HepG2 (cell line): Measurements from ENCODE around the gene SNAPC4. TPM values are rescaled to one million over a fixed set of nuclear protein-coding genes. Genes with fewer than 3 reads are reported as not detected.

Source experiments
- ATAC-seq: fragments of 200-7000 bp; cut with Tn5 transposase; 3 replicates; pipeline ENCODE4 v1.9.1; 2020; ENCODE audit warnings: mild to moderate bottlenecking, moderate library complexity
- BruUV-seq: library from RNA; stranded (reverse); fragments of 400-500 nt; replicated peaks from 2 replicates; lab custom pipeline; 2021; lab: Mats Ljungman, UMichigan
- CTCF ChIA-PET: fragments of 300-600 bp; formaldehyde crosslinking; extraction: SDS; loops from one replicate; lab custom pipeline; 2021; ENCODE audit warnings: low total read pairs, inconsistent platforms, low intra/inter-chr PET ratio; lab: Yijun Ruan, JAX
- POLR2A ChIA-PET: fragments of 350-600 bp; sonication (Branson Sonifier 250); formaldehyde crosslinking; loops from one replicate; lab custom pipeline; 2020; ENCODE audit warnings: antibody characterized with exemption, inconsistent platforms; lab: Yijun Ruan, JAX
- DNase-seq: peaks from one replicate; pipeline ENCODE4 v3.0.0-alpha.2; 2015; ENCODE audit warnings: low spot score
- FAIRE-seq: peaks from 3 replicates; lab custom pipeline; 2011; peaks lifted over from hg19 to GRCh38; lab: Jason Lieb, UNC
- H2AFZ ChIP-seq: one replicate; pipeline ENCODE4 v1.6.1; 2011; ENCODE audit warnings: low read length, inconsistent platforms
- H3K27ac ChIP-seq: fragments of 300-600 bp; 3 replicates; pipeline ENCODE4 v1.8.0; 2011; ENCODE audit warnings: mixed run types, mild to moderate bottlenecking, mixed read lengths, low read length, inconsistent platforms; ENCODE audit not compliant: insufficient read depth; ENCODE audit errors: extremely low read length
- H3K27me3 ChIP-seq, 2 experiments: fragments of 200-600 bp in 1 of 2; 2 replicates in 1 of 2; 3 replicates in 1 of 2; pipeline versions ENCODE4 v1.6.0 to v1.8.0; 2011; ENCODE audit warnings: low read length in 2 of 2, mild to moderate bottlenecking in 2 of 2, moderate library complexity in 2 of 2, inconsistent platforms in 1 of 2; ENCODE audit not compliant: insufficient read depth in 2 of 2, control insufficient read depth in 1 of 2
- H3K36me3 ChIP-seq, 2 experiments: fragments of 200-600 bp in 1 of 2; replicated peaks in 1 of 2; 2 replicates in 1 of 2; 3 replicates in 1 of 2; pipeline versions ENCODE4 v1.5.1 to v1.8.0; 2011; ENCODE audit warnings: low read length in 2 of 2, inconsistent platforms in 1 of 2; ENCODE audit not compliant: insufficient read depth in 2 of 2, control insufficient read depth in 1 of 2
- H3K4me1 ChIP-seq: 2 replicates; pipeline ENCODE4 v1.5.1; 2012; ENCODE audit warnings: low read length, inconsistent platforms; ENCODE audit not compliant: insufficient read depth
- H3K4me2 ChIP-seq: 2 replicates; pipeline ENCODE4 v1.6.0; 2011; ENCODE audit warnings: low read depth, low read length, inconsistent platforms
- H3K4me3 ChIP-seq, 3 experiments: fragments of 200-600 bp in 1 of 3; sonication (generic), shearing (Covaris generic) in 1 of 3; replicated peaks in 1 of 3; 2 replicates each; pipeline ENCODE4 v1.5.1; 2011 to 2016; ENCODE audit warnings: low read length in 3 of 3, inconsistent platforms in 2 of 3, low read depth in 2 of 3, mild to moderate bottlenecking in 2 of 3, control low read depth in 1 of 3, mixed read lengths in 1 of 3; ENCODE audit not compliant: insufficient read depth in 1 of 3
- H3K79me2 ChIP-seq: one replicate; pipeline ENCODE4 v1.6.1; 2011; ENCODE audit warnings: low read length, inconsistent platforms; ENCODE audit not compliant: insufficient read depth
- H3K9ac ChIP-seq: 2 replicates; pipeline ENCODE4 v1.6.0; 2011; ENCODE audit warnings: mild to moderate bottlenecking, low read depth, low read length, inconsistent platforms; ENCODE audit not compliant: insufficient read depth
- H3K9me3 ChIP-seq: 2 replicates; pipeline ENCODE4 v1.5.1; 2012; ENCODE audit warnings: mild to moderate bottlenecking, low read length
- H4K20me1 ChIP-seq: 2 replicates; pipeline ENCODE4 v1.6.0; 2011; ENCODE audit warnings: inconsistent platforms, mild to moderate bottlenecking, low read length, moderate library complexity; ENCODE audit not compliant: insufficient read depth
- ELF3 ChIP-seq: IDR thresholded peaks from 2 replicates; pipeline ENCODE4 v1.6.1; 2016; ENCODE audit warnings: missing genetic modification reagents, missing compliant biosample characterization
- GABPB1 ChIP-seq: IDR thresholded peaks from 2 replicates; pipeline ENCODE4 v1.6.1; 2016; ENCODE audit warnings: mild to moderate bottlenecking, missing genetic modification reagents, moderate library complexity, missing compliant biosample characterization
- JUN ChIP-seq: sonication (generic); formaldehyde crosslinking; IDR thresholded peaks from 2 replicates; pipeline ENCODE4 v1.4.0; 2020; ENCODE audit warnings: mild to moderate bottlenecking, missing genetic modification reagents
- MBD4 ChIP-seq: IDR thresholded peaks from 2 replicates; pipeline ENCODE4 v1.6.1; 2012; ENCODE audit warnings: low read length, inconsistent platforms, borderline replicate concordance
- MED1 ChIP-seq: sonication (generic); formaldehyde crosslinking; IDR thresholded peaks from 2 replicates; pipeline ENCODE4 v1.4.0; 2020; ENCODE audit warnings: missing genetic modification reagents
- NFKB2 ChIP-seq: sonication (generic); formaldehyde crosslinking; IDR thresholded peaks from 2 replicates; pipeline ENCODE4 v1.4.0; 2020; ENCODE audit warnings: missing genetic modification reagents, borderline replicate concordance
- PAWR ChIP-seq: sonication (generic); formaldehyde crosslinking; IDR thresholded peaks from 2 replicates; pipeline ENCODE4 v1.4.0; 2020; ENCODE audit warnings: missing genetic modification reagents, mild to moderate bottlenecking, borderline replicate concordance
- POLR2AphosphoS5 ChIP-seq: IDR thresholded peaks from 2 replicates; pipeline ENCODE4 v1.6.1; 2012; ENCODE audit warnings: low read depth, low read length
- SIN3A ChIP-seq: IDR thresholded peaks from 2 replicates; pipeline ENCODE4 v1.6.1; 2011; ENCODE audit warnings: low read depth, mild to moderate bottlenecking, control low read depth, low read length, borderline replicate concordance
- SRF ChIP-seq: IDR thresholded peaks from 2 replicates; pipeline ENCODE4 v1.6.1; 2011; ENCODE audit warnings: mild to moderate bottlenecking, low read depth, low read length, moderate library complexity
- TCF7 ChIP-seq: sonication (generic); IDR thresholded peaks from 2 replicates; pipeline ENCODE4 v1.6.1; 2016; ENCODE audit warnings: antibody characterized with exemption, low read depth
- TGIF2 ChIP-seq: IDR thresholded peaks from 2 replicates; pipeline ENCODE4 v1.6.1; 2016; ENCODE audit warnings: control low read depth, missing compliant biosample characterization
- ZBTB14 ChIP-seq: sonication (generic); formaldehyde crosslinking; IDR thresholded peaks from 2 replicates; pipeline ENCODE4 v1.4.0; 2020; ENCODE audit warnings: missing genetic modification reagents
- ZNF12 ChIP-seq: sonication (generic); formaldehyde crosslinking; IDR thresholded peaks from 2 replicates; pipeline ENCODE4 v1.5.0; 2020; ENCODE audit warnings: missing genetic modification reagents
- ZNF543 ChIP-seq: sonication (generic); formaldehyde crosslinking; IDR thresholded peaks from 2 replicates; pipeline ENCODE4 v1.4.0; 2020; ENCODE audit warnings: mild to moderate bottlenecking, missing genetic modification reagents
- ZNF589 ChIP-seq: sonication (generic); formaldehyde crosslinking; conservative IDR thresholded peaks from 2 replicates; pipeline ENCODE4 v1.8.0; 2022; ENCODE audit warnings: mild to moderate bottlenecking, moderate library complexity, missing genetic modification reagents
- ZNF597 ChIP-seq: sonication (generic); formaldehyde crosslinking; IDR thresholded peaks from 2 replicates; pipeline ENCODE4 v1.5.0; 2020; ENCODE audit warnings: missing genetic modification reagents
- ZNF652 ChIP-seq: IDR thresholded peaks from 2 replicates; pipeline ENCODE4 v1.6.1; 2016; ENCODE audit warnings: low read depth, borderline replicate concordance
- ZNF781 ChIP-seq: sonication (generic); formaldehyde crosslinking; IDR thresholded peaks from 2 replicates; pipeline ENCODE4 v1.5.1; 2020; ENCODE audit warnings: borderline replicate concordance, mild to moderate bottlenecking, missing genetic modification reagents; ENCODE audit errors: not compliant biosample characterization
- ZNF878 ChIP-seq: sonication (generic); formaldehyde crosslinking; IDR thresholded peaks from 2 replicates; pipeline ENCODE4 v1.8.1; 2023; ENCODE audit warnings: mild to moderate bottlenecking, missing genetic modification reagents, moderate library complexity
- ZZZ3 ChIP-seq: sonication (generic); formaldehyde crosslinking; IDR thresholded peaks from 2 replicates; pipeline ENCODE4 v1.4.0; 2020; ENCODE audit warnings: missing genetic modification reagents, mild to moderate bottlenecking, borderline replicate concordance
- WGBS: methylation state at CpG from one replicate; pipeline ENCODE4 v1.1.6; 2017; ENCODE audit warnings: low lambda C conversion rate; 5-methylcytosine and 5-hydroxymethylcytosine counted together
- in situ Hi-C: cut with HindIII; loops from 2 replicates; pipeline ENCODE4 v1.10.0; 2017; ENCODE audit warnings: low pct_unique_long_range_greater_than_20kb; ENCODE audit not compliant: extremely low pct_ligation_motif_present
- intact Hi-C: fragments of 100-400 bp; cut with micrococcal nuclease; formaldehyde crosslinking; loops from one replicate; pipeline ENCODE4 v1.10.0; 2022; ENCODE audit not compliant: unreplicated experiment
- polyA plus RNA-seq, 8 experiments: library from polyadenylated mRNA; depleted of rRNA in 3 of 8; stranded (reverse) in 7 of 8; unstranded in 1 of 8; fragments of >200 nt; fragmentation: Illumina TruSeq in 4 of 8; extraction: Trizol in 4 of 8; gene quantifications; 2 replicates each; pipeline versions ENCODE4 v1.2.1 to v1.2.3, GENCODE V29; 2011 to 2016; ENCODE audit warnings: low read depth in 4 of 8, missing spikeins in 1 of 8, mixed read lengths in 1 of 8; ENCODE audit not compliant: insufficient read depth in 1 of 8
- total RNA-seq, 5 experiments: library from RNA; depleted of rRNA; stranded (reverse); fragments of >200 nt; fragmentation: Illumina TruSeq; extraction: Trizol; gene quantifications; 2 replicates each; pipeline ENCODE4 v1.2.3, GENCODE V29; 2016; ENCODE audit warnings: low read depth in 1 of 5
- TF ChIP-seq, protein P1 (sequence below): sonication (generic); formaldehyde crosslinking; IDR thresholded peaks from 2 replicates; pipeline ENCODE4 v1.4.0; 2020; ENCODE audit warnings: missing genetic modification reagents, mild to moderate bottlenecking, borderline replicate concordance

Gene SNAPC4
- total and polyA plus RNA-seq, 2 of the 13 experiments (the other 11 are each of a cell fraction or from before 2014, with no cell fraction given): 2.0 to 6.0 TPM

GRCh38 chr9:136375096-136375495 is 24.9 kb downstream of the SNAPC4 start (continued):
- TF ChIP-seq ZBTB14: no peak
- TF ChIP-seq ZZZ3 (CRISPR knock-in tag): no peak
- TF ChIP-seq SRF: no peak
- no peak for TF ChIP-seq ELF3

DNA sequence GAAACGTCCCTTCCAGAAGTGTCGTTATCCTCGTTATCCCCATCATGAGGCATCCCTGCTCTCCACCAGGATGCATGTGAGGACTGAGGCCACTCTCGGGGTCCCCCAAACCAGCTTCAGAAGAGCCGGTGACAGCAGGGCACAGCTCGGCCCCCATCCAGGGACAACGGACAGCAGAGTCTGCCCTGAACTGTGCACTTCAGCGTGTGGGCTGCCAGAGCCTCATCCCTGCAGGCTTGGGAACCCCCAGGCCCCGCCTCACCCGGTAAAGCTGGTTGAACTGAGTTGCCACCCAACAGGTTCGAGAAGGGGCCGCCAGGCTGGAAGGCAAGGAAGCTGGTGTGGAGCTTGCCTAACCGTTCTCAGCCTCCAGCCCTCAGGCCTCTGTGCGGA is 25.8 kb downstream of the SNAPC4 start:
- peaks cover 0 to 3% of the 10 kb centered on the region in 2 experiments; a peak in 1 of 5 replicates for H3K36me3 ChIP-seq
- no peak overlapping the region for H2AFZ ChIP-seq
- H4K20me1 ChIP-seq: no peaks in the 10 kb centered on the region
- H3K4me2 ChIP-seq: peak overlapping the region; percentile 98
- no peak overlapping the region for H3K9ac ChIP-seq
- H3K9me3 ChIP-seq: no peaks in the 10 kb centered on the region
- H3K4me1 ChIP-seq: peaks cover 22% of the 10 kb centered on the region
- no peak overlapping the region for H3K4me3 ChIP-seq
- BruUV-seq: no TSS peak
- H3K27me3 ChIP-seq: no peaks in the 10 kb centered on the region; a peak in 1 of 5 replicates
- intact Hi-C loops: loop anchor here (5.0 kb wide), 1 partner anchor 37 kb away; no protein-coding TSS in a partner anchor
- in situ Hi-C loops: no loop called here
- ChIA-PET POLR2A (interaction anchor here (1.5 to 4.0 kb wide), 3 partner anchors 11 to 35 kb away, joined by 3 to 38 read pairs (median 17); partner anchors contain the start of gene DNLZ), CTCF (no interaction called here)
- no peak for DNase-seq
- no CpG with 5 or more reads among the region's 14 CpGs for WGBS
- no peak for FAIRE-seq
- no peaks in the 10 kb centered on the region for H3K79me2 ChIP-seq
- H3K27ac ChIP-seq: no peak overlapping the region
- ATAC-seq: no peak
- TF ChIP-seq ZNF597 (no peak), TGIF2 (CRISPR knock-in tag) (no peak), MED1 (CRISPR knock-in tag) (no peak), ZNF781 (CRISPR knock-in tag) (no peak), ZNF652 (no peak), JUN (CRISPR knock-in tag) (no peak), MBD4 (no peak), ZNF12 (CRISPR knock-in tag) (no peak), ZNF543 (no peak), ZNF589 (no peak), SIN3A (no peak), PAWR (CRISPR knock-in tag) (no peak), POLR2AphosphoS5 (no peak), GABPB1 (CRISPR knock-in tag) (no peak), ZNF878 (CRISPR knock-in tag) (no peak), NFKB2 (CRISPR knock-in tag) (no peak), TCF7 (no peak)
- TF ChIP-seq, protein P1, sequence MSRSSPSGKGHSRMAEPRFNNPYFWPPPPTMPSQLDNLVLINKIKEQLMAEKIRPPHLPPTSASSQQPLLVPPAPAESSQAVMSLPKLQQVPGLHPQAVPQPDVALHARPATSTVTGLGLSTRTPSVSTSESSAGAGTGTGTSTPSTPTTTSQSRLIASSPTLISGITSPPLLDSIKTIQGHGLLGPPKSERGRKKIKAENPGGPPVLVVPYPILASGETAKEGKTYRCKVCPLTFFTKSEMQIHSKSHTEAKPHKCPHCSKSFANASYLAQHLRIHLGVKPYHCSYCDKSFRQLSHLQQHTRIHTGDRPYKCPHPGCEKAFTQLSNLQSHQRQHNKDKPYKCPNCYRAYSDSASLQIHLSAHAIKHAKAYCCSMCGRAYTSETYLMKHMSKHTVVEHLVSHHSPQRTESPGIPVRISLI (CRISPR knock-in tag): no peak
